ENCODE results near the gene STK10. TPM values are rescaled to one million over a fixed set of nuclear protein-coding genes. Genes with fewer than 3 reads are reported as not detected.

The STK10 gene
- total and polyA plus RNA-seq, 9 of the 15 experiments (the other 6 are each of a cell fraction or from before 2014, with no cell fraction given), result 0.30 to 6.7 (median 2.4) TPM

DNA sequence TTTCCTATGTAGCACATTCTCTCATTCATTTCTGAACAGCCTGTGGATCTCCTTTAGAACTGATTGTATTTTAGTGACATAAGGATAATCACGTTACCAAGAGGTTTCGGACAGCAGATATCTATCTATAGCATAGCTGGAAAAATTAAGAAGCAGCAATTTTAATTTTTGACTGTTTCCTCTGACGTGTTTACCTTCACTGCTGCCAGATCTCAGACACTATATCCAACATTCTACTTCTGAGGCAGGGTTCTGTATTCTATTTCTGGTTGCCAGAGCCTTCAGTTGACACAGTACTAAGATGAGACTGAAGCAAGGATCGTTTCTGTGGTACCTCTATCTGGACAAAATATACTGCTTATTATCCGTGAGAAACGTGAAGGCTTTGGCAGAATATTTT is 5.8 kb upstream of the STK10 start, which contains the start of gene EFCAB9 (continued):
- TF ChIP-seq KLF10 (CRISPR knock-in tag; IDR thresholded peaks at IDR 0.05) (no peak), HNRNPUL1 (IDR thresholded peaks at IDR 0.05; ENCODE audit: low read length) (no peak), POLR2H (tag; IDR thresholded peaks at IDR 0.05; ENCODE audit: low read depth) (no peak), ZSCAN29 (IDR thresholded peaks at IDR 0.05) (no peak), CEBPZ (IDR thresholded peaks at IDR 0.05; ENCODE audit: borderline replicate concordance, low read depth, low read length) (no peak), ZNF717 (CRISPR knock-in tag; IDR thresholded peaks at IDR 0.05) (no peak), PYGO2 (tag; IDR thresholded peaks at IDR 0.05) (no peak), ZNF12 (CRISPR knock-in tag; IDR thresholded peaks at IDR 0.05) (no peak), GABPB2 (CRISPR knock-in tag; conservative IDR thresholded peaks at IDR 0.05) (no peak)
- TF ChIP-seq, protein P1, sequence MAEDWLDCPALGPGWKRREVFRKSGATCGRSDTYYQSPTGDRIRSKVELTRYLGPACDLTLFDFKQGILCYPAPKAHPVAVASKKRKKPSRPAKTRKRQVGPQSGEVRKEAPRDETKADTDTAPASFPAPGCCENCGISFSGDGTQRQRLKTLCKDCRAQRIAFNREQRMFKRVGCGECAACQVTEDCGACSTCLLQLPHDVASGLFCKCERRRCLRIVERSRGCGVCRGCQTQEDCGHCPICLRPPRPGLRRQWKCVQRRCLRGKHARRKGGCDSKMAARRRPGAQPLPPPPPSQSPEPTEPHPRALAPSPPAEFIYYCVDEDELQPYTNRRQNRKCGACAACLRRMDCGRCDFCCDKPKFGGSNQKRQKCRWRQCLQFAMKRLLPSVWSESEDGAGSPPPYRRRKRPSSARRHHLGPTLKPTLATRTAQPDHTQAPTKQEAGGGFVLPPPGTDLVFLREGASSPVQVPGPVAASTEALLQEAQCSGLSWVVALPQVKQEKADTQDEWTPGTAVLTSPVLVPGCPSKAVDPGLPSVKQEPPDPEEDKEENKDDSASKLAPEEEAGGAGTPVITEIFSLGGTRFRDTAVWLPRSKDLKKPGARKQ (CRISPR knock-in tag; IDR thresholded peaks at IDR 0.05), result no peak
